Thoracic aorta (tissue), 2 donors: Measurements from ENCODE around the gene DCUN1D2. TPM values are rescaled to one million over a fixed set of nuclear protein-coding genes. Genes with fewer than 3 reads are reported as not detected.

ENCODE experiments used
- ATAC-seq: fragments of 150-250 bp; one replicate; pipeline ENCODE4 v1.8.0; 2017; ENCODE audit warnings: low read depth; ENCODE audit not compliant: insufficient number of reproducible peaks, low FRiP score
- DNase-seq: peaks from one replicate; pipeline ENCODE4 v3.0.0-alpha.2; 2020; ENCODE audit warnings: low spot score
- H3K27ac ChIP-seq, 2 donors: fragments of 200-600 bp; sonication (generic); 1 replicate in 1 of 2; 2 replicates in 1 of 2; pipeline ENCODE4 v1.5.1; 2016; ENCODE audit warnings: mild to moderate bottlenecking in 2 of 2, moderate library complexity in 2 of 2
- H3K27me3 ChIP-seq: fragments of 200-600 bp; sonication (generic); replicated peaks from 2 replicates; pipeline ENCODE4 v1.6.0; 2016; ENCODE audit warnings: mild to moderate bottlenecking; ENCODE audit not compliant: insufficient read depth
- H3K36me3 ChIP-seq: fragments of 200-600 bp; sonication (generic); one replicate; pipeline ENCODE4 v1.5.1; 2016
- H3K4me1 ChIP-seq, 2 donors: fragments of 200-600 bp; sonication (generic); 1 replicate in 1 of 2; 2 replicates in 1 of 2; pipeline versions ENCODE4 v1.5.1 to v1.6.0; 2016; ENCODE audit warnings: low read depth in 2 of 2, mild to moderate bottlenecking in 1 of 2; ENCODE audit not compliant: control insufficient read depth in 1 of 2
- H3K4me3 ChIP-seq: fragments of 200-600 bp; sonication (generic); 2 replicates; pipeline ENCODE4 v1.5.1; 2016; ENCODE audit warnings: mild to moderate bottlenecking
- H3K9me3 ChIP-seq: fragments of 200-600 bp; sonication (generic); 2 replicates; pipeline ENCODE4 v1.5.1; 2016
- CTCF ChIP-seq: fragments of 200-600 bp; sonication (generic); IDR thresholded peaks from one replicate; pipeline ENCODE4 v1.5.1; 2019; ENCODE audit warnings: antibody characterized with exemption
- total RNA-seq, 2 donors: library from RNA; depleted of rRNA; stranded (reverse); fragments of >200 nt; gene quantifications; one replicate each; pipeline versions ENCODE4 v1.1.0 to v1.2.3, GENCODE V29; 2016

The DCUN1D2 gene
- total RNA-seq, 2 donors from 2014 or later, result 7.3 to 29.8 TPM

- ATAC-seq (no peak), DNase-seq (no peak)
- H3K36me3 ChIP-seq, result peaks cover 50% of the 10 kb centered on the region
- peaks cover 4 to 14% of the 10 kb centered on the region in 2 donors for H3K4me1 ChIP-seq
- no peaks in the 10 kb centered on the region for H3K9me3 ChIP-seq
- H3K4me3 ChIP-seq, result no peak overlapping the region
- H3K27ac ChIP-seq, result no peak overlapping the region
- no peaks in the 10 kb centered on the region for H3K27me3 ChIP-seq
- TF ChIP-seq CTCF, result no peak
Measured at GRCh38 chr13:113506025-113506685, 15.6 kb upstream of the DCUN1D2 start.

GRCh38 chr13:113502686-113503085, 12.2 kb upstream of the DCUN1D2 start:
- H3K4me3 ChIP-seq, result no peak overlapping the region
- H3K27ac ChIP-seq, result peak overlapping the region in 1 of 2 donors; percentile 22
- H3K9me3 ChIP-seq, result no peaks in the 10 kb centered on the region
- TF ChIP-seq CTCF, result no peak
- H3K27me3 ChIP-seq, result no peaks in the 10 kb centered on the region
- DNase-seq, result no peak
- no peak for ATAC-seq
- peaks cover 4 to 22% of the 10 kb centered on the region in 2 donors for H3K4me1 ChIP-seq
- peaks cover 46% of the 10 kb centered on the region for H3K36me3 ChIP-seq

- Histone ChIP-seq H3K27ac (no peak overlapping the region), H3K4me1 (peaks cover under 1 to 30% of the 10 kb centered on the region in 2 donors), H3K4me3 (no peak overlapping the region), H3K9me3 (no peaks in the 10 kb centered on the region), H3K27me3 (no peaks in the 10 kb centered on the region), H3K36me3 (peaks cover 37% of the 10 kb centered on the region)
- no peak for ATAC-seq
- TF ChIP-seq CTCF, result no peak
- DNase-seq, result no peak
Measured at GRCh38 chr13:113500530-113501265, 10.2 kb upstream of the DCUN1D2 start.

DNA sequence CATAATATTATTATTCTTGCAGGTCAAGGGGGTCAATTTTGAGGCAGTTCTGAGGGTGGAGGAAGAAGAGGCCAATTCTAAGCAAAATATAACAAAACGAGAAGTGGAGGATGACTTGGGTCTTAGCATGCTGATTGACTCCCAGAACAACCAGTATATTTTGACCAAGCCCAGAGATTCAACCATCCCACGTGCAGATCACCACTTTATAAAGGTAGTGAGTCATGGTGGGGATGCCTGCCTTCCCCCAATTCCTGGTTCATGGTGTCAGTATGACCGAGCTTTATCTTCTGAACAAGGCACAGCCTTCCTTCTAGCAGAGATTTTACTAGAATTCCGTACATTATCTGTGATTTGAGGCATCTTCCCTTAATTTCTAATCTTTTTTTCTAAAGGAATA, 9.4 kb upstream of the DCUN1D2 start:
- DNase-seq, result no peak
- no peak overlapping the region for H3K4me3 ChIP-seq
- peaks cover 37% of the 10 kb centered on the region for H3K36me3 ChIP-seq
- H3K4me1 ChIP-seq, result peaks cover 5 to 37% of the 10 kb centered on the region in 2 donors
- H3K9me3 ChIP-seq, result no peaks in the 10 kb centered on the region
- TF ChIP-seq CTCF, result no peak
- no peaks in the 10 kb centered on the region for H3K27me3 ChIP-seq
- no peak overlapping the region for H3K27ac ChIP-seq
- ATAC-seq, result no peak

GRCh38 chr13:113498905-113499304, 8.4 kb upstream of the DCUN1D2 start:
- no peak overlapping the region for H3K27ac ChIP-seq
- peaks cover 10 to 45% of the 10 kb centered on the region in 2 donors for H3K4me1 ChIP-seq
- ATAC-seq, result no peak
- H3K36me3 ChIP-seq, result peaks cover 37% of the 10 kb centered on the region
- no peak for TF ChIP-seq CTCF
- H3K4me3 ChIP-seq, result no peak overlapping the region
- no peak for DNase-seq
- no peaks in the 10 kb centered on the region for H3K9me3 ChIP-seq
- no peaks in the 10 kb centered on the region for H3K27me3 ChIP-seq
